HEK293 (cell line): ENCODE results near the gene ZNF467.

Source experiments
- CTCF ChIA-PET: fragments of 350-600 bp; formaldehyde crosslinking; extraction: SDS; loops from one replicate; lab custom pipeline; 2021; ENCODE audit warnings: antibody characterized with exemption; lab: Yijun Ruan, JAX
- POLR2A ChIA-PET: fragments of 300-600 bp; formaldehyde crosslinking; extraction: SDS; loops from one replicate; lab custom pipeline; 2020; ENCODE audit warnings: antibody characterized with exemption, inconsistent platforms; lab: Yijun Ruan, JAX
- H3K27ac ChIP-seq: fragments of 200-500 bp; sonication (Bioruptor generic); 2 replicates; pipeline ENCODE4 v1.5.1; 2014; ENCODE audit warnings: low read depth, low read length, control low read depth, inconsistent platforms; ENCODE audit errors: extremely low read depth
- H3K36me3 ChIP-seq, 2 experiments: fragments of 200-500 bp in 1 of 2; sonication (Bioruptor generic) in 1 of 2; 1 replicate in 1 of 2; 2 replicates in 1 of 2; pipeline ENCODE4 v1.5.1; 2014 to 2017; ENCODE audit warnings: inconsistent platforms in 2 of 2, low read length in 2 of 2; ENCODE audit not compliant: control insufficient read depth in 2 of 2, insufficient read depth in 1 of 2
- H3K4me1 ChIP-seq: fragments of 200-500 bp; sonication (Bioruptor generic); 2 replicates; pipeline ENCODE4 v1.5.1; 2014; ENCODE audit warnings: mild to moderate bottlenecking, low read length, inconsistent platforms; ENCODE audit not compliant: control insufficient read depth, insufficient read depth
- H3K4me3 ChIP-seq: 2 replicates; pipeline ENCODE4 v1.5.1; 2011; ENCODE audit warnings: low read depth, mild to moderate bottlenecking, control low read depth, low read length, moderate library complexity
- H3K9me3 ChIP-seq: fragments of 200-500 bp; sonication (Bioruptor generic); 2 replicates; pipeline ENCODE4 v1.5.1; 2014; ENCODE audit warnings: low read depth, low read length, inconsistent platforms; ENCODE audit not compliant: control insufficient read depth, insufficient read depth
- REST ChIP-seq: fragments of 450-650 bp; formaldehyde crosslinking; IDR thresholded peaks from 2 replicates; pipeline ENCODE4 v1.5.1; 2016; ENCODE audit warnings: missing biosample characterization, missing genetic modification characterization
- SETDB1 ChIP-seq: IDR thresholded peaks from one replicate; pipeline ENCODE4 v1.6.1; 2017; ENCODE audit warnings: mild to moderate bottlenecking, low read length, moderate library complexity, mixed read lengths; ENCODE audit not compliant: insufficient read length
- WT1 ChIP-seq: fragments of 450-650 bp; formaldehyde crosslinking; IDR thresholded peaks from 2 replicates; pipeline ENCODE4 v1.5.1; 2016; ENCODE audit warnings: missing biosample characterization, missing genetic modification characterization
- ZNF488 ChIP-seq: fragments of 450-650 bp; formaldehyde crosslinking; IDR thresholded peaks from 2 replicates; pipeline ENCODE4 v1.5.1; 2016; ENCODE audit warnings: missing biosample characterization, missing genetic modification characterization
- ZNF600 ChIP-seq: fragments of 450-650 bp; formaldehyde crosslinking; IDR thresholded peaks from 2 replicates; pipeline ENCODE4 v1.5.1; 2016; ENCODE audit warnings: missing biosample characterization, missing genetic modification characterization
- ZNF791 ChIP-seq: fragments of 450-650 bp; formaldehyde crosslinking; IDR thresholded peaks from 2 replicates; pipeline ENCODE4 v1.5.1; 2016; ENCODE audit warnings: missing biosample characterization, missing genetic modification characterization
- TF ChIP-seq, protein P1 (sequence below): fragments of 450-650 bp; formaldehyde crosslinking; IDR thresholded peaks from 2 replicates; pipeline ENCODE4 v1.5.1; 2017; ENCODE audit warnings: missing biosample characterization, missing genetic modification characterization
- TF ChIP-seq, protein P2 (sequence below): fragments of 450-650 bp; formaldehyde crosslinking; IDR thresholded peaks from 2 replicates; pipeline ENCODE4 v1.5.1; 2016; ENCODE audit warnings: missing biosample characterization, missing genetic modification characterization
- TF ChIP-seq, protein P3 (sequence below): fragments of 450-650 bp; formaldehyde crosslinking; IDR thresholded peaks from 2 replicates; pipeline ENCODE4 v1.5.1; 2016; ENCODE audit warnings: missing biosample characterization, missing genetic modification characterization, borderline replicate concordance
- TF ChIP-seq, protein P4 (sequence below): fragments of 450-650 bp; formaldehyde crosslinking; IDR thresholded peaks from 2 replicates; pipeline ENCODE4 v1.5.1; 2017; ENCODE audit warnings: missing biosample characterization, missing genetic modification characterization

ZNF467 gene

GRCh38 chr7:149778327-149778637, 4.9 kb upstream of the ZNF467 start:
- CTCF ChIA-PET = interaction anchor here (1.5 kb wide), 1 partner anchor 12 kb away, joined by 5 read pairs; no protein-coding TSS in a partner anchor

DNA sequence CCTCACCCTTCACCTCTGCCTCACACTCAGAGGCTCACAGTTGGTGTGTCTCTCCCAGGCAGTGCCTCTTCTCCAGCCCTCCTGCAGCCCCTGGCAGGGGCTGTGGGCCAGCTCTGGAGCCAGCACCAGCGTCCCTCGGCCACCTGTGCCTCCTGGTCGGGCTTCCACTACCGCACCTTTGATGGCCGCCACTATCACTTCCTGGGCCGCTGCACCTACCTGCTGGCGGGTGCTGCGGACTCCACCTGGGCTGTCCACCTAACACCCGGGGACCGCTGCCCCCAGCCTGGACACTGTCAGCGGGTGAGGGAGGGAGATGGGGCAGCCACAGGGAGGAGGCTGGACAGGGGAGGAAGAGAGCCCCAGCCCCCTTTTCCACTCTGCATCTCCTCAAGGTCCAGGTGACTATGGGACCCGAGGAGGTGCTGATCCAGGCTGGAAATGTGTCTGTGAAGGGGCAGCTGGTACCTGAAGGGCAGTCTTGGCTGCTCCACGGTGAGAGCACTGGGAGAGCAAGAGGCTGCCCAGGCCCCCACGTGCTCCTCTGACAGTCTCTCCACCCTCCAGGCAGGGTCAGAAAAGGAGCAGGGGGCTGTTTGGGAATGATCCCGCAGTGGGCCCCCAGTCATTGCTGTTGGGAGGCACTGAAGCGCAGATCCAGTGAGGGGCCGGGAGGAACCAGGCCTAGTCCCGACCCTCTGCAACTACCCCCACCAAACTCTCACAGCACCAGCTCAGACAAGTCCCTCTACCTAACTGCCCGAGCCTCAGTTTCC, 4.4 kb upstream of the ZNF467 start:
- TF ChIP-seq WT1 (tag by site-specific recombination) (no peak), REST (tag by site-specific recombination) (no peak), ZNF600 (no peak), ZNF791 (tag by site-specific recombination) (no peak), ZNF488 (tag by site-specific recombination) (no peak), SETDB1 (no peak)
- TF ChIP-seq, protein P1, sequence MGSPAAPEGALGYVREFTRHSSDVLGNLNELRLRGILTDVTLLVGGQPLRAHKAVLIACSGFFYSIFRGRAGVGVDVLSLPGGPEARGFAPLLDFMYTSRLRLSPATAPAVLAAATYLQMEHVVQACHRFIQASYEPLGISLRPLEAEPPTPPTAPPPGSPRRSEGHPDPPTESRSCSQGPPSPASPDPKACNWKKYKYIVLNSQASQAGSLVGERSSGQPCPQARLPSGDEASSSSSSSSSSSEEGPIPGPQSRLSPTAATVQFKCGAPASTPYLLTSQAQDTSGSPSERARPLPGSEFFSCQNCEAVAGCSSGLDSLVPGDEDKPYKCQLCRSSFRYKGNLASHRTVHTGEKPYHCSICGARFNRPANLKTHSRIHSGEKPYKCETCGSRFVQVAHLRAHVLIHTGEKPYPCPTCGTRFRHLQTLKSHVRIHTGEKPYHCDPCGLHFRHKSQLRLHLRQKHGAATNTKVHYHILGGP = no peak
- TF ChIP-seq, protein P2, sequence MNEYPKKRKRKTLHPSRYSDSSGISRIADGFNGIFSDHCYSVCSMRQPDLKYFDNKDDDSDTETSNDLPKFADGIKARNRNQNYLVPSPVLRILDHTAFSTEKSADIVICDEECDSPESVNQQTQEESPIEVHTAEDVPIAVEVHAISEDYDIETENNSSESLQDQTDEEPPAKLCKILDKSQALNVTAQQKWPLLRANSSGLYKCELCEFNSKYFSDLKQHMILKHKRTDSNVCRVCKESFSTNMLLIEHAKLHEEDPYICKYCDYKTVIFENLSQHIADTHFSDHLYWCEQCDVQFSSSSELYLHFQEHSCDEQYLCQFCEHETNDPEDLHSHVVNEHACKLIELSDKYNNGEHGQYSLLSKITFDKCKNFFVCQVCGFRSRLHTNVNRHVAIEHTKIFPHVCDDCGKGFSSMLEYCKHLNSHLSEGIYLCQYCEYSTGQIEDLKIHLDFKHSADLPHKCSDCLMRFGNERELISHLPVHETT (tag by site-specific recombination) = no peak
- H3K4me3 ChIP-seq = no peak overlapping the region
- H3K9me3 ChIP-seq = no peaks in the 10 kb centered on the region
- no peaks in the 10 kb centered on the region for H3K36me3 ChIP-seq
- ChIA-PET CTCF (interaction anchor here (0.7 to 1.5 kb wide), 2 partner anchors 13 to 333 kb away, joined by 3 to 5 read pairs; no protein-coding TSS in a partner anchor), POLR2A (no interaction called here)
- H3K4me1 ChIP-seq = no peaks in the 10 kb centered on the region
- H3K27ac ChIP-seq = no peak overlapping the region

More at GRCh38 chr7:149778327-149778637, 4.9 kb upstream of the ZNF467 start:
- Histone ChIP-seq H3K9me3 (no peaks in the 10 kb centered on the region), H3K4me3 (no peak overlapping the region), H3K36me3 (no peaks in the 10 kb centered on the region), H3K4me1 (no peaks in the 10 kb centered on the region), H3K27ac (no peak overlapping the region)
- TF ChIP-seq, protein P3, sequence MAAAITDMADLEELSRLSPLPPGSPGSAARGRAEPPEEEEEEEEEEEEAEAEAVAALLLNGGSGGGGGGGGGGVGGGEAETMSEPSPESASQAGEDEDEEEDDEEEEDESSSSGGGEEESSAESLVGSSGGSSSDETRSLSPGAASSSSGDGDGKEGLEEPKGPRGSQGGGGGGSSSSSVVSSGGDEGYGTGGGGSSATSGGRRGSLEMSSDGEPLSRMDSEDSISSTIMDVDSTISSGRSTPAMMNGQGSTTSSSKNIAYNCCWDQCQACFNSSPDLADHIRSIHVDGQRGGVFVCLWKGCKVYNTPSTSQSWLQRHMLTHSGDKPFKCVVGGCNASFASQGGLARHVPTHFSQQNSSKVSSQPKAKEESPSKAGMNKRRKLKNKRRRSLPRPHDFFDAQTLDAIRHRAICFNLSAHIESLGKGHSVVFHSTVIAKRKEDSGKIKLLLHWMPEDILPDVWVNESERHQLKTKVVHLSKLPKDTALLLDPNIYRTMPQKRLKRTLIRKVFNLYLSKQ (tag by site-specific recombination) = no peak
- TF ChIP-seq, protein P4, sequence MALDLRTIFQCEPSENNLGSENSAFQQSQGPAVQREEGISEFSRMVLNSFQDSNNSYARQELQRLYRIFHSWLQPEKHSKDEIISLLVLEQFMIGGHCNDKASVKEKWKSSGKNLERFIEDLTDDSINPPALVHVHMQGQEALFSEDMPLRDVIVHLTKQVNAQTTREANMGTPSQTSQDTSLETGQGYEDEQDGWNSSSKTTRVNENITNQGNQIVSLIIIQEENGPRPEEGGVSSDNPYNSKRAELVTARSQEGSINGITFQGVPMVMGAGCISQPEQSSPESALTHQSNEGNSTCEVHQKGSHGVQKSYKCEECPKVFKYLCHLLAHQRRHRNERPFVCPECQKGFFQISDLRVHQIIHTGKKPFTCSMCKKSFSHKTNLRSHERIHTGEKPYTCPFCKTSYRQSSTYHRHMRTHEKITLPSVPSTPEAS (tag by site-specific recombination) = peak; percentile 63
- POLR2A ChIA-PET = no interaction called here
